Endodermal cell (in vitro differentiated cells): ENCODE results near the gene RASD1. TPM values are rescaled to one million over a fixed set of nuclear protein-coding genes. Genes with fewer than 3 reads are reported as not detected.
A peak's percentile ranks its signal among the peaks of the same experiment; 100 is the strongest.

Source experiments
- DNase-seq: peaks from one replicate; pipeline ENCODE4 v3.0.0-alpha.2; 2017
- H3K27ac ChIP-seq: 2 replicates; pipeline ENCODE4 v1.5.1; 2013; ENCODE audit warnings: mild to moderate bottlenecking, low read depth, low read length, moderate library complexity
- H3K27me3 ChIP-seq: 2 replicates; pipeline ENCODE4 v1.6.1; 2013; ENCODE audit warnings: mild to moderate bottlenecking, low read length, moderate library complexity; ENCODE audit not compliant: insufficient read depth, control insufficient read depth, poor library complexity, severe bottlenecking
- H3K36me3 ChIP-seq: 2 replicates; pipeline ENCODE4 v1.7.0; 2013; ENCODE audit warnings: mild to moderate bottlenecking, low read length, moderate library complexity; ENCODE audit not compliant: control insufficient read depth, insufficient read depth
- H3K4me1 ChIP-seq: one replicate; pipeline ENCODE4 v1.7.0; 2013; ENCODE audit warnings: low read length; ENCODE audit not compliant: control insufficient read depth, insufficient read depth
- H3K4me3 ChIP-seq: 2 replicates; pipeline ENCODE4 v1.5.1; 2013; ENCODE audit warnings: mild to moderate bottlenecking, low read length, moderate library complexity
- H3K9ac ChIP-seq: 2 replicates; pipeline ENCODE4 v1.6.1; 2013; ENCODE audit warnings: mild to moderate bottlenecking, low read length, moderate library complexity; ENCODE audit not compliant: poor library complexity, severe bottlenecking; ENCODE audit errors: extremely low read depth
- H3K9me3 ChIP-seq: 2 replicates; pipeline ENCODE4 v1.6.1; 2013; ENCODE audit warnings: mild to moderate bottlenecking, low read length, moderate library complexity; ENCODE audit not compliant: control insufficient read depth
- H3K27ac Mint-ChIP-seq: 2 replicates; pipeline ENCODE4 v1.8.0; 2020; ENCODE audit warnings: mixed read lengths
- H3K27me3 Mint-ChIP-seq: 2 replicates; pipeline ENCODE4 v1.8.0; 2021; ENCODE audit warnings: mild to moderate bottlenecking, mixed read lengths; ENCODE audit not compliant: insufficient read depth
- H3K36me3 Mint-ChIP-seq: 2 replicates; pipeline ENCODE4 v1.8.0; 2020; ENCODE audit warnings: low read depth, mixed read lengths
- H3K4me1 Mint-ChIP-seq: 2 replicates; pipeline ENCODE4 v1.8.0; 2020; ENCODE audit warnings: mixed read lengths
- H3K4me3 Mint-ChIP-seq: 2 replicates; pipeline ENCODE4 v1.8.0; 2020; ENCODE audit warnings: mild to moderate bottlenecking, moderate library complexity, mixed read lengths
- H3K9me3 Mint-ChIP-seq: 2 replicates; pipeline ENCODE4 v1.8.0; 2020; ENCODE audit warnings: mild to moderate bottlenecking, mixed read lengths
- WGBS, 2 experiments: methylation state at CpG; one replicate each; pipeline versions ENCODE4 v1.1.5 to v1.1.7; 2013; ENCODE audit warnings: missing lambda C conversion rate in 2 of 2, mixed read lengths in 1 of 2; ENCODE audit not compliant: insufficient coverage in 1 of 2, insufficient read length in 1 of 2; 5-methylcytosine and 5-hydroxymethylcytosine counted together
- total RNA-seq, 2 donors: library from RNA; stranded (reverse); fragmentation: NEBNext Ultra II Directional in 1 of 2; extraction: Animal tissue kit (Norgen Biotek cat#: 25700) in 1 of 2; gene quantifications; 2 replicates in 1 of 2; 3 replicates in 1 of 2; pipeline ENCODE4 v1.2.1, GENCODE V29; 2021
- TF ChIP-seq, protein P1 (sequence below): fragments of 200-600 bp; sonication (generic); conservative IDR thresholded peaks from 2 replicates; pipeline ENCODE4 v1.5.0; 2021; ENCODE audit warnings: antibody characterized with exemption, mild to moderate bottlenecking

The RASD1 gene
- total RNA-seq, 2 donors from 2014 or later, result 1.9 to 2.5 TPM

GRCh38 chr17:17480593-17481148, 15.5 kb downstream of the RASD1 start:
- H3K4me3 Mint-ChIP-seq, result no peak overlapping the region
- H3K9me3 ChIP-seq, result peaks cover 4% of the 10 kb centered on the region
- H3K27me3 Mint-ChIP-seq, result no peaks in the 10 kb centered on the region
- H3K4me1 ChIP-seq, result no peaks in the 10 kb centered on the region
- TF ChIP-seq, protein P1, sequence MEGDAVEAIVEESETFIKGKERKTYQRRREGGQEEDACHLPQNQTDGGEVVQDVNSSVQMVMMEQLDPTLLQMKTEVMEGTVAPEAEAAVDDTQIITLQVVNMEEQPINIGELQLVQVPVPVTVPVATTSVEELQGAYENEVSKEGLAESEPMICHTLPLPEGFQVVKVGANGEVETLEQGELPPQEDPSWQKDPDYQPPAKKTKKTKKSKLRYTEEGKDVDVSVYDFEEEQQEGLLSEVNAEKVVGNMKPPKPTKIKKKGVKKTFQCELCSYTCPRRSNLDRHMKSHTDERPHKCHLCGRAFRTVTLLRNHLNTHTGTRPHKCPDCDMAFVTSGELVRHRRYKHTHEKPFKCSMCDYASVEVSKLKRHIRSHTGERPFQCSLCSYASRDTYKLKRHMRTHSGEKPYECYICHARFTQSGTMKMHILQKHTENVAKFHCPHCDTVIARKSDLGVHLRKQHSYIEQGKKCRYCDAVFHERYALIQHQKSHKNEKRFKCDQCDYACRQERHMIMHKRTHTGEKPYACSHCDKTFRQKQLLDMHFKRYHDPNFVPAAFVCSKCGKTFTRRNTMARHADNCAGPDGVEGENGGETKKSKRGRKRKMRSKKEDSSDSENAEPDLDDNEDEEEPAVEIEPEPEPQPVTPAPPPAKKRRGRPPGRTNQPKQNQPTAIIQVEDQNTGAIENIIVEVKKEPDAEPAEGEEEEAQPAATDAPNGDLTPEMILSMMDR, result no peak
- H3K4me1 Mint-ChIP-seq, result peaks cover 7% of the 10 kb centered on the region
- H3K9ac ChIP-seq, result no peak overlapping the region
- no peak overlapping the region for H3K27ac ChIP-seq
- no peak overlapping the region for H3K4me3 ChIP-seq
- WGBS, 2 experiments, result 95 to 98% methylated on average over 5 to 6 of the region's 6 CpGs
- peaks cover 40% of the 10 kb centered on the region for H3K36me3 ChIP-seq
- H3K36me3 Mint-ChIP-seq, result peaks cover 32% of the 10 kb centered on the region
- no peak overlapping the region for H3K27ac Mint-ChIP-seq
- no peaks in the 10 kb centered on the region for H3K27me3 ChIP-seq
- peaks cover 5% of the 10 kb centered on the region for H3K9me3 Mint-ChIP-seq
- no peak for DNase-seq

- Mint-ChIP-seq H3K4me1 (peaks cover 7% of the 10 kb centered on the region), H3K36me3 (peaks cover 23% of the 10 kb centered on the region), H3K4me3 (no peak overlapping the region), H3K27ac (no peak overlapping the region), H3K27me3 (peaks cover 5% of the 10 kb centered on the region), H3K9me3 (no peaks in the 10 kb centered on the region)
- Histone ChIP-seq H3K4me3 (no peak overlapping the region), H3K9ac (no peak overlapping the region), H3K36me3 (peaks cover 28% of the 10 kb centered on the region), H3K27me3 (no peaks in the 10 kb centered on the region), H3K9me3 (no peaks in the 10 kb centered on the region), H3K4me1 (no peaks in the 10 kb centered on the region), H3K27ac (no peak overlapping the region)
- TF ChIP-seq, protein P1, result no peak
- DNase-seq, result no peak
- 95 to 98% methylated on average over 3 of the region's 3 CpGs for WGBS, 2 experiments
Observed at GRCh38 chr17:17479209-17479608, 17.0 kb downstream of the RASD1 start.

DNA sequence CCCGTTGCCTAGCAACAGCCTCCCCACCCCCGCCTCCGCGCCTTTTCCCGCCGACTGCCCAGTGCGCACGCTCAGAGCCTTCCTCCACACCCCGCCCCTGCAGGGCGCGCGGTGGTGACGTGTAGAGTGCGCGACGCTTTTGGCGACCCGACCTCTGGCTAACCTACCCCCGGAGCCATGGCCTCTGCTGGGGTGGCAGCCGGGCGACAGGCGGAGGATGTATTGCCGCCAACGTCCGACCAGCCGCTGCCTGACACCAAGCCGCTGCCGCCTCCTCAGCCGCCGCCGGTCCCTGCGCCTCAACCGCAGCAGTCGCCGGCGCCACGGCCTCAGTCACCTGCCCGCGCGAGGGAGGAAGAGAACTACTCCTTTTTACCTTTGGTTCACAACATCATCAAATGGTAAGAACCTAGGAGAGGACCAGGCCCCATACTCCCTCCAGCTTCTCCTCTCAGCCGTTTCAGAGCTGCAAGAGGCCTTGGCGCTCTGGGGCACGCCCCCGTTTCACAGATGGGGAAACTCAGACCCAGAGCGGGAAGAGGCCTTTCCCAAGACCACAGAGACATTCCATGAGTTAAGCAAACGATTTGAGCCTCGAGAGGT, 19.2 kb downstream of the RASD1 start, which contains the start of gene MED9:
MED9 (plus strand) TSS at position 136 of the 603 bp plus-strand sequence; CDS start at position 178, 42 bp downstream.
- H3K4me3 Mint-ChIP-seq, result peak within 1 kb of the TSS; percentile 93
- no peaks in the 10 kb centered on the region for H3K9me3 ChIP-seq
- H3K27ac ChIP-seq, result peak within 1 kb of the TSS; percentile 63
- peak within 1 kb of the TSS; percentile 98 for H3K27ac Mint-ChIP-seq
- H3K36me3 ChIP-seq, result peaks cover 24% of the 10 kb centered on the region
- peaks cover 7% of the 10 kb centered on the region for H3K27me3 ChIP-seq
- no peaks in the 10 kb centered on the region for H3K9me3 Mint-ChIP-seq
- 0% methylated on average over 7 to 47 of the region's 47 CpGs for WGBS, 2 experiments
- peak within 1 kb of the TSS; percentile 88 for H3K9ac ChIP-seq
- peaks cover 7% of the 10 kb centered on the region for H3K4me1 Mint-ChIP-seq
- DNase-seq, result peak; percentile 99
- peaks cover 18% of the 10 kb centered on the region for H3K36me3 Mint-ChIP-seq
- no peaks in the 10 kb centered on the region for H3K4me1 ChIP-seq
- TF ChIP-seq, protein P1, result no peak
- peak within 1 kb of the TSS; percentile 93 for H3K4me3 ChIP-seq
- H3K27me3 Mint-ChIP-seq, result peaks cover 14% of the 10 kb centered on the region
